ENCODE data around the gene XXYLT1.

Gene XXYLT1

GRCh38 chr3:195099951-195100785 is 170.8 kb downstream of the XXYLT1 start:
- POLR2A ChIA-PET: no interaction called here
- no peak for DNase-seq (ENCODE audit: extremely low spot score)
- CTCF ChIA-PET: interaction anchor here (0.7 kb wide), 1 partner anchor 149 kb away, joined by 5 read pairs; no protein-coding TSS in a partner anchor
- TF ChIP-seq TARDBP (IDR thresholded peaks at IDR 0.05) (no peak), FOXK2 (IDR thresholded peaks at IDR 0.05) (no peak), ELF4 (IDR thresholded peaks at IDR 0.05) (no peak), L3MBTL2 (conservative IDR thresholded peaks at IDR 0.05) (no peak), SP1 (IDR thresholded peaks at IDR 0.05) (no peak), FOXM1 (IDR thresholded peaks at IDR 0.05; ENCODE audit: borderline replicate concordance) (no peak), ZNF384 (IDR thresholded peaks at IDR 0.05) (no peak), FOXA1 (IDR thresholded peaks at IDR 0.05) (no peak), HDGF (IDR thresholded peaks at IDR 0.05; ENCODE audit: borderline replicate concordance) (no peak), BHLHE40 (IDR thresholded peaks at IDR 0.05; ENCODE audit: borderline replicate concordance) (no peak), NFRKB (IDR thresholded peaks at IDR 0.05) (no peak), ARNT (IDR thresholded peaks at IDR 0.05) (no peak), CTBP1 (IDR thresholded peaks at IDR 0.05; ENCODE audit: borderline replicate concordance) (no peak)
- TF ChIP-seq, protein P1, sequence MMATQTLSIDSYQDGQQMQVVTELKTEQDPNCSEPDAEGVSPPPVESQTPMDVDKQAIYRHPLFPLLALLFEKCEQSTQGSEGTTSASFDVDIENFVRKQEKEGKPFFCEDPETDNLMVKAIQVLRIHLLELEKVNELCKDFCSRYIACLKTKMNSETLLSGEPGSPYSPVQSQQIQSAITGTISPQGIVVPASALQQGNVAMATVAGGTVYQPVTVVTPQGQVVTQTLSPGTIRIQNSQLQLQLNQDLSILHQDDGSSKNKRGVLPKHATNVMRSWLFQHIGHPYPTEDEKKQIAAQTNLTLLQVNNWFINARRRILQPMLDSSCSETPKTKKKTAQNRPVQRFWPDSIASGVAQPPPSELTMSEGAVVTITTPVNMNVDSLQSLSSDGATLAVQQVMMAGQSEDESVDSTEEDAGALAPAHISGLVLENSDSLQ (IDR thresholded peaks at IDR 0.05): no peak

DNA sequence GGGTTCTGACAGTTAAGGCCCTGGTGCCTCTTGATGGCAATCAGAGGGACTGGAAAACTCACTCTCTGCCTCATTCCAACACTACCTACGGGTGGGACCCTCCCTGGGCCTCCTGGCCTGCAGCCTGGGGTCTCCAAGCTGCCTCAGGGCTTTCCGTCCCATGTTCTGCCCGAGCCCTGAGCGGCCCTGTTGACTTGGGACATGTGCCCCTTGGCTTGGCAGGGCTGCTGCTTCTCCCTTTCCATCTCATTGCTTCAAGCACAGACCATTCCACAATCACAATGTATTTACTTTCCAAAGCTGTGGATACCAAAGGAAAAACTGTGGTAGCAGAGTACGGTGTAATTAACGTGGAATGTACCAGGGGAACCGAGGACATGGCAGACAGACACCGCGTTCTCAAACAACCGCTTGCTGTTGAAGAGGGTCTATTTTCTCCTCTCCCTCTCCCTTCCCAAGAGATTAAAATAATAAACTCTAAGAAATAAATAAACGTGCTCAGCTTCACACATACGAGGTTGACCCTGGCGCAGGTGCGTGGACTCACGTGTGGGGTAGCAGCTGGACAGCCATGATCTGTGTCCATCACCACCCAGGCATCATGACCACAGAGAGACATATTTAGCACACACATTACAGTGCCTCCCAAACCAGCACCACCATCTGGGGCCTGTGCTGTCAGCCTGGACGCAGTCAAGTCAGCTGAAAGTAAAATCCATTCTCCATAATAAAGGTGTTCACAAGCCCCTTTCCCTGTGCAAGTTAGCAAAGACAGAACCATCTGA is 172.0 kb downstream of the XXYLT1 start:
- TF ChIP-seq NFRKB (IDR thresholded peaks at IDR 0.05) (no peak), ZNF384 (IDR thresholded peaks at IDR 0.05) (no peak), FOXM1 (IDR thresholded peaks at IDR 0.05; ENCODE audit: borderline replicate concordance) (no peak), BHLHE40 (IDR thresholded peaks at IDR 0.05; ENCODE audit: borderline replicate concordance) (no peak), ARNT (IDR thresholded peaks at IDR 0.05) (no peak), SP1 (IDR thresholded peaks at IDR 0.05) (no peak), TARDBP (IDR thresholded peaks at IDR 0.05) (no peak), CTBP1 (IDR thresholded peaks at IDR 0.05; ENCODE audit: borderline replicate concordance) (no peak), L3MBTL2 (conservative IDR thresholded peaks at IDR 0.05) (no peak), HDGF (IDR thresholded peaks at IDR 0.05; ENCODE audit: borderline replicate concordance) (no peak), LEF1 (IDR thresholded peaks at IDR 0.05; ENCODE audit: borderline replicate concordance) (no peak), SUZ12 (IDR thresholded peaks at IDR 0.05) (no peak)
- TF ChIP-seq, protein P1 (IDR thresholded peaks at IDR 0.05): no peak

DNA sequence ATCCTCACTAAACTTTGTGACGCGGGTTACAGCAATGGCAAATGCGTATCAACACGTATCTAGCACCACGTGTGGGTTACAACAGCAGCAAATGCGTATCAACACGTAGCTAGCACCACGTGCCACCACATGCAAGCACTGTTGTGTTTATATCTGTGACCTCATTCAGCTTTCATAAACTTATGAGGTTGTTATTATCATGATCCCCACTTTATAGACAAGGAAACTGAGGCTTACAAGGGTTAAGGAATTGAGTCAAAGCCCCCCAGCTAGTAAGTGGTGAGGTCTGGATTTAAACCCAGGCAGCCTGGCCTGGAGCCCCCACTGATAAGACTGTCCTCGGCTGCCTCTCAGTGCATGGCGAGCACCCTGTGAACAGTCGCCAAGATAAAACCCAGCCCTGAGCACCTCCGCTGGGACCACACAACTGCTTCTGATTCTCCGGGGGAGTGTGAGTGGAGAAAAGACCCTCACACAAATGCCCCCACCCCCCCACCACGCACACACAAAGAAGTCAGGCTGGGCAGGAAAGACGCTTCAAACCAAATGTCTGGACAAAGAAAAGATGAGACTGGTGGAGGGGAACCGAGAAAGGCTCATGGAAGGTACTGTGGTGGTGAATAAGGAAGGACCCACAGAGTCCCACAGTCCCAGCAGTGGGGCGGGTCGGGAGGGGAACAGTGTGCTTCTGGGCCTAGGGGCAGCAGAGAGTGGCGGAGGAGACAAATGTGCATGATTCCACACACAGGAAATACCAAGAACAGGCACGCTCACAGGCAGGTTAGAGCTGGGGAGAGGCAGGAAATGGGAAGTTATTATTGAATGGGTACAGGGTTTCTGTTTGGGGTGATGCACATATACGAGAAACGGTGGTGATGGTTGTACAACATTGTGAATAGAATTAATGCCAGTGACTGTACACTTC is 173.4 kb downstream of the XXYLT1 start:
- POLR2A ChIA-PET: no interaction called here
- TF ChIP-seq ARNT (IDR thresholded peaks at IDR 0.05) (no peak), FOXK2 (IDR thresholded peaks at IDR 0.05) (no peak), FOXM1 (IDR thresholded peaks at IDR 0.05; ENCODE audit: borderline replicate concordance) (no peak), TARDBP (IDR thresholded peaks at IDR 0.05) (no peak), CTBP1 (IDR thresholded peaks at IDR 0.05; ENCODE audit: borderline replicate concordance) (no peak), SP1 (IDR thresholded peaks at IDR 0.05) (no peak), SUZ12 (IDR thresholded peaks at IDR 0.05) (no peak), FOXA1 (IDR thresholded peaks at IDR 0.05) (no peak), ZNF384 (IDR thresholded peaks at IDR 0.05) (no peak), BHLHE40 (IDR thresholded peaks at IDR 0.05; ENCODE audit: borderline replicate concordance) (no peak), LEF1 (IDR thresholded peaks at IDR 0.05; ENCODE audit: borderline replicate concordance) (no peak), L3MBTL2 (conservative IDR thresholded peaks at IDR 0.05) (no peak), ELF4 (IDR thresholded peaks at IDR 0.05) (no peak), HDGF (IDR thresholded peaks at IDR 0.05; ENCODE audit: borderline replicate concordance) (no peak), NFRKB (IDR thresholded peaks at IDR 0.05) (no peak)
- TF ChIP-seq, protein P1 (IDR thresholded peaks at IDR 0.05): no peak
- no peak for DNase-seq (ENCODE audit: extremely low spot score)
- CTCF ChIA-PET: no interaction called here

More for the DNA sequence above, 172.0 kb downstream of the XXYLT1 start:
- ChIA-PET CTCF (interaction anchor here (0.6 kb wide), 1 partner anchor 416 kb away, joined by 3 read pairs; no protein-coding TSS in a partner anchor), POLR2A (no interaction called here)
- DNase-seq (ENCODE audit: extremely low spot score): no peak

DNA sequence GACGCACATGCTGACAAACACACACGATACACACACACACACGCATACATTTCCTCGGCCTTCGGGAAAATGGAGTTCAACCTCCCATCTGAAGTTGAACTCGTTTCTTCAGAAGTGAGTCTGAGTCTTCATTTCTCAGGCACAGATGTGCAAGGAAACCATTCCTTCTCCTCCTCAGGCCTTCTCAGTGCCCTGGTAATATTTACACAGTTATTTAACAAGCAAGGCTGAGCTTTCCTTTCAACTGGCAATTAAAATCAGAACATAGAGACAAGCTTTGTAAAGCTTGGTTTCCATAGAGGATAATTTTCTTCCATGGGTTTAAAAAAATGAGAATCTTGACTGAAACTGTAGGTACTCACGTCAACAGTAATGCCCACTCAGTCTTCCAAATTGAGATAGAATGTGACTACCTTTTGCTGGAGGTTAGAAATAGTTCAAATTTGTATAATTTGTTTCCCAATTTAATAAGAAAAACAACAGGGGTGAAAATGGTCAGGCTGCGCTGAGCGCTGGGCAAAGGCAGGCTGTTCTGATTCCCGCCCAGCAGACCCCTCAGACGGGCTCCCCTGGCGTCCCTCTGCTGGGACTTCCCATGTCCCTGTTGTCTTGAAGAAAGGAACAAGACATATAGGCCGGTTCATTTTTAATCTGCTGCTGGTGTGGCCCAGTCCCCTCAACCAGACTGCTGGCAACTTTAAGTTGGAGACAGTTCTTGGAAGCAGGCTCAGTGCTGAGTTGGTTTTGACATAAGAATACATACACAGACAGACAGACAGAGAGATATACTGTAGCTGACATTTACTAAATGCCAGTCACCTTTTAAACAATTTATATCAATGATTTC is 174.3 kb downstream of the XXYLT1 start:
- TF ChIP-seq TARDBP (IDR thresholded peaks at IDR 0.05): no peak
- TF ChIP-seq BHLHE40 (IDR thresholded peaks at IDR 0.05; ENCODE audit: borderline replicate concordance): no peak
- no peak for TF ChIP-seq L3MBTL2 (conservative IDR thresholded peaks at IDR 0.05)
- no peak for TF ChIP-seq LEF1 (IDR thresholded peaks at IDR 0.05; ENCODE audit: borderline replicate concordance)
- no peak for TF ChIP-seq SP1 (IDR thresholded peaks at IDR 0.05)
- no peak for TF ChIP-seq CTBP1 (IDR thresholded peaks at IDR 0.05; ENCODE audit: borderline replicate concordance)
- TF ChIP-seq NFRKB (IDR thresholded peaks at IDR 0.05): no peak
- TF ChIP-seq ZNF384 (IDR thresholded peaks at IDR 0.05): no peak
- TF ChIP-seq SUZ12 (IDR thresholded peaks at IDR 0.05): no peak
- TF ChIP-seq, protein P1 (IDR thresholded peaks at IDR 0.05): no peak
- TF ChIP-seq ELF4 (IDR thresholded peaks at IDR 0.05): no peak
- no peak for TF ChIP-seq FOXA1 (IDR thresholded peaks at IDR 0.05)
- TF ChIP-seq FOXM1 (IDR thresholded peaks at IDR 0.05; ENCODE audit: borderline replicate concordance): no peak
- TF ChIP-seq FOXK2 (IDR thresholded peaks at IDR 0.05): no peak
- TF ChIP-seq HDGF (IDR thresholded peaks at IDR 0.05; ENCODE audit: borderline replicate concordance): no peak
- no peak for TF ChIP-seq ARNT (IDR thresholded peaks at IDR 0.05)
- ChIA-PET CTCF (no interaction called here), POLR2A (no interaction called here)
- no peak for DNase-seq (ENCODE audit: extremely low spot score)

All from HEK293T (cell line).